ENCODE data around the gene ITLN2. TPM values are rescaled to one million over a fixed set of nuclear protein-coding genes. Genes with fewer than 3 reads are reported as not detected.

Gene ITLN2
- total RNA-seq, 1 experiment from 2014 or later, result 0.20 TPM

DNA sequence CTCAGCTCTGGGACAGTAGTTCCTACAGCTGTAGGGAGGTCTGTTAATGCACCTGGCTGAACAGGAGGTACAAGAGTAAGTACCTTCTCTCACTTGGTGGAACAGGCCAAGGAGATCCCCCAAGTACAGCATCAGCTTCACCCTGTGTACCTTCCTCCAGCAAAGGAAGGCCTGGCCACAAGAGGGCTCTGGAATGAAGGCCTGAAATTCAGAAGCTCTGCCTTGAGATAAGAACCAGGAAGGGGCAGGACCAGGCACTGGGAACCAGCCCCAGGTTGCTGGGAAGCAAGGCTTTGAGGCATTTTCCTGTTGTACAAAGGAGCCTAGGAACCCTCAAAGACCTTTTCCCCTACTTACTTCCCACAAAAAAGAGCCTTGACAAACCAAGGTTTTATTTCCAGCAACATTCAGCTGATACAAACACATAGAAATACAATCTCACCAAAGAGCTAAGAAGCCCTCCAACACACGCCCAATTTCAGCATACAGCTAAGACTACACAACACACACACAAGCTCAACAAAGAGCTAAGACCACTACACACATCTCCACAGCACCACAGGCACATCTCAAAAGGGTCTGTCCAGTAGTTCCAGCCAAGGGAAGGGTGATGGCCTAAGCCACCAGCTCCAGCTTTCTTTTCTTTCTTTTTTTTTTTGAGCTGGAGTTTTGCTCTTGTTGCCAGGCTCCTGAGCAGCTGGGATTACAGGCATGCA, 42.9 kb upstream of the ITLN2 start:
- no peaks in the 10 kb centered on the region for H3K9me3 ChIP-seq (ENCODE audit: control insufficient read depth in 1 of 2, insufficient read depth in 1 of 2, low read depth in 1 of 2, low read length in 2 of 2)
- H3K36me3 ChIP-seq (ENCODE audit: control insufficient read depth in 1 of 2, insufficient read depth in 2 of 2, low read length in 2 of 2), result peaks cover 25 to 32% of the 10 kb centered on the region in 2 experiments; a peak in 3 of 4 replicates
- H3K79me2 ChIP-seq (ENCODE audit: insufficient read depth, low read length), result peaks cover 14% of the 10 kb centered on the region
- peak overlapping the region; percentile 55 for H3K4me2 ChIP-seq (ENCODE audit: low read length)
- no peak overlapping the region for H3K4me3 ChIP-seq (replicated peaks in 1 of 2; ENCODE audit: low read depth in 1 of 2, low read length in 2 of 2)
- BruUV-seq (replicated peaks), result no TSS peak
- peaks cover 30 to 60% of the 10 kb centered on the region in 2 experiments for H3K4me1 ChIP-seq (ENCODE audit: control insufficient read depth in 1 of 2, insufficient read depth in 2 of 2, low read length in 2 of 2)
- H3K27me3 ChIP-seq (ENCODE audit: insufficient read depth, low read length), result no peaks in the 10 kb centered on the region
- H3K27ac ChIP-seq (ENCODE audit: low read depth, low read length), result peak overlapping the region; percentile 61
- ChIA-PET POLR2A (interaction anchor here (0.8 to 3.3 kb wide), 5 partner anchors 19 to 135 kb away, joined by 3 to 22 read pairs (median 4); partner anchors contain the start of genes DEDD and F11R), RAD21 (ENCODE audit: low non-redundant PET in 1 of 2, low total read pairs in 2 of 2, uncharacterized antibody in 2 of 2, unreplicated experiment in 2 of 2) (interaction anchor here (1.1 to 1.4 kb wide), 3 partner anchors 23 to 100 kb away, joined by 3 to 7 read pairs (median 4); partner anchors contain the start of genes F11R (in 1 of the 2) and KLHDC9 (in 1 of the 2)), CTCF (interaction anchor here (0.7 to 2.6 kb wide), 13 partner anchors 8 to 384 kb away, joined by 3 to 20 read pairs (median 3); partner anchors contain the start of genes F11R, KLHDC9 and USF1)
- intact Hi-C loops (cut with micrococcal nuclease), result loop anchor here (1.0 to 5.0 kb wide), 3 partner anchors 41 to 142 kb away; partner anchors contain the start of genes NIT1, PFDN2 and TSTD1
- H3K9ac ChIP-seq (ENCODE audit: low read length), result peak overlapping the region; percentile 59
- TF ChIP-seq ATF3 (IDR thresholded peaks at IDR 0.05) (no peak), RAD21 (IDR thresholded peaks at IDR 0.05; ENCODE audit: low read depth) (peak; percentile 75), CEBPB (IDR thresholded peaks at IDR 0.05; ENCODE audit: low read depth) (no peak), CTCF (IDR thresholded peaks at IDR 0.05 in 2 of 3, conservative IDR thresholded peaks at IDR 0.05 in 1 of 3; ENCODE audit: borderline replicate concordance in 1 of 3, insufficient read depth in 1 of 3, low read depth in 2 of 3, low read length in 2 of 3) (peak; percentile 58 to 75 (median 73); a peak in 5 of 6 replicates), ZFX (IDR thresholded peaks at IDR 0.05) (no peak)
- no peak overlapping the region for H2AFZ ChIP-seq (ENCODE audit: low read depth, low read length, poor library complexity, severe bottlenecking)
- peak; percentile 71 for ATAC-seq
- no peaks in the 10 kb centered on the region for H4K20me1 ChIP-seq (ENCODE audit: insufficient read depth)
- no peaks in the 10 kb centered on the region for H3K9me2 ChIP-seq (ENCODE audit: insufficient read depth)
- peak; percentile 51 for DNase-seq (ENCODE audit: low read depth, low spot score)

All from HCT116 (cell line).